Right lung (tissue), 10 donors: ENCODE data around the gene PAK2. TPM values are rescaled to one million over a fixed set of nuclear protein-coding genes. Genes with fewer than 3 reads are reported as not detected.
"Not testable (repeated sequence)": the region's sequence is repeated elsewhere in the genome, so short reads cannot be mapped to it uniquely, and the experiment has no call there.

Experiments used
- DNase-seq, 2 donors: peaks; one replicate each; pipeline ENCODE4 v3.0.0-alpha.2; 2013
- long read RNA-seq, 8 donors: transcript quantifications; one replicate each; lab custom pipeline, GENCODE V29; 2026
- polyA plus RNA-seq, 5 donors: library from polyadenylated mRNA; unstranded; fragments of 120-200 nt; gene quantifications; one replicate each; pipeline versions ENCODE4 v1.2.1 to v1.2.3, GENCODE V29; 2013; ENCODE audit warnings: inconsistent platforms in 1 of 5, low replicate concordance in 1 of 5; ENCODE audit not compliant: insufficient read length in 5 of 5, insufficient read depth in 1 of 5

PAK2 gene
- 10 to 100 TPM; 46.7 to 71.8 (median 64.5) TPM for polyA plus RNA-seq
- long read RNA-seq, donor 1, full-length matches to known transcripts = 14 of 27 reads
- long read RNA-seq, donor 1, partial matches to known transcripts = 13 of 27 reads
- long read RNA-seq, donor 1, other reads (novel, unspliced or antisense) = 0 of 27 reads
- long read RNA-seq, donor 2, full-length matches to known transcripts = 7 of 12 reads
- long read RNA-seq, donor 2, partial matches to known transcripts = 5 of 12 reads
- long read RNA-seq, donor 2, other reads (novel, unspliced or antisense) = 0 of 12 reads
- long read RNA-seq, donor 3, full-length matches to known transcripts = 6 of 6 reads
- long read RNA-seq, donor 3, partial matches to known transcripts = 0 of 6 reads
- long read RNA-seq, donor 3, other reads (novel, unspliced or antisense) = 0 of 6 reads
- long read RNA-seq, donor 4, full-length matches to known transcripts = 4 of 10 reads
- long read RNA-seq, donor 4, partial matches to known transcripts = 6 of 10 reads
- long read RNA-seq, donor 4, other reads (novel, unspliced or antisense) = 0 of 10 reads
- long read RNA-seq, donor 5, full-length matches to known transcripts = 7 of 20 reads
- long read RNA-seq, donor 5, partial matches to known transcripts = 13 of 20 reads
- long read RNA-seq, donor 5, other reads (novel, unspliced or antisense) = 0 of 20 reads
- long read RNA-seq, donor 6, full-length matches to known transcripts = 7 of 18 reads
- long read RNA-seq, donor 6, partial matches to known transcripts = 11 of 18 reads
- long read RNA-seq, donor 6, other reads (novel, unspliced or antisense) = 0 of 18 reads
- long read RNA-seq, donor 7, full-length matches to known transcripts = 5 of 17 reads
- long read RNA-seq, donor 7, partial matches to known transcripts = 12 of 17 reads
- long read RNA-seq, donor 7, other reads (novel, unspliced or antisense) = 0 of 17 reads
- long read RNA-seq, donor 8, full-length matches to known transcripts = 4 of 9 reads
- long read RNA-seq, donor 8, partial matches to known transcripts = 5 of 9 reads
- long read RNA-seq, donor 8, other reads (novel, unspliced or antisense) = 0 of 9 reads

DNA sequence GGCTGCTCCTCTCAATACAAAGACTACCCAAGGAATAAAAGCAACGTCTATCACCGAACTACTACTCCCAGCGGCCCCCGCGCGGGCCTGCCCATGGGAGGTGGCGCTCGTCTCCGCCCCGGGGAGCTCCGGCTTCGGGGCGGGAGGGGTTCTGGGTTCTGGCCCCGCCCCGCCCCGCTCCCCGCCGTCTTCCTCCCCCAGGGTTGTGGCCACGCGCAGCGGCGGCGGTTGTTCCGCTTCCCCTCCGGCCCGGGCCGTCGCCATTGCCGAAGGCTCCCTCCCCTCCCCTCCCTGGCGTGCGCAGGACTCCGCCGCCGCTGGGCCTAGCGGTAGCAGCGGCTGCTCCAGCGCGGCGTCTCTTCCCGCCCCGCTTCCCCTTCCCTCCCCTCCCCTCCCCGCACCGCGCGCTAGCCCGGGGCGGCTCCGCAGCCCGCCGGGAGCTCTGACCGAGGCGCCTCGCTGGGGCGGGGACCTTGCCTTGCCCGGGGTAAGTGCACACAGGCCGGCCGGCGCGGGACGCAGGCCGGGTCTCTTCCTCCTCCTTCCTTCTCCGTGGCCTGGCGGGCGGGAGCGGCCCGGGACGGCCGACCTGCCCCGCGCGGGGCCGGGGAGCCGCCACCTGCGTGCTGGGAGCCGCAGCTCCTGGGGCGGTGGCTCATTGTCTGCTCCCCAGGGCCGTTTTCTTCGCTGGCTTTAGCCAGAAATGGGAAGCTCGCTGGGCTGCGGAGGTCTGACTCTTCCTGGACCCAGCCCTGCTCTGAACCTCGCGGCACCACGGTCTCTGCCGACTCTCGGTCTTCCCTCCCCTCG, at the start of gene PAK2:
PAK2 (plus strand) TSS at position 187 of the 810 bp plus-strand sequence. CDS start 42,790 bp downstream, outside the sequence.
- peak; percentile 85 to 87 for DNase-seq

DNA sequence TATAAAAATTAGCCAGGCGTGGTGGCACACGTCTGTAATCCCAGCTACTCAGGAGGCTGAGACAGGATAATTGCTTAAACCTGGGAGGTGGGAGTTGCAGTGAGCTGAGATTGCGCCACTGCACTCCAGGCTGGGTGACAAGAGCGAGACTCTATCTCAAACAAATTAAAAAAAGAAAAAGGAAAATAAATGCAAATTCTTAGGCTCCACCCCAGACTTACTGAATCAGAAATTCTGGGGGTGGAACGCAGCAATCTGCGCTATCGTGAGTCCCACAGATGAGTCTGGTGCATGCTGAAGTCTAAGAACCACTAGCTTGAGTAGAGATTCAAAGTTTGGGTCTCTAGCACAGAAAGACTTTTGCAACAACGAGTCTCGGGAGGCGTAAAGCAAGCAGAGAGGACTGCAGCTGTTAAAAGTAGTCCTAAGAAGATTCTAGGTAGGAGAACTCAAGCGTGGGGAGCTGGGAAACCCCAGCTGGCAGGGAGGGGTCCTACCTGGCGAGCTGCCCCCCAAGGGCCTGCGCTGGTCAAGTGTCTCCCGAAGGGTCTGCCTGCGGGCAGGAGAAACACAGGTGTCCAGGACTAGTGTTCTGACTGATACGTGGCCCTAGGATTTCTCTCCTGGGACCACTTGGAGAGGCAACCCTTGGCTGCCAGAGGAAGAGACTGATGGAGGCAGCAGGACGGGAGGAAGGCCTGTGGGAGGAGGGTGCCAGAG, 49.6 kb upstream of the PAK2 start:
- DNase-seq = no peak

DNA sequence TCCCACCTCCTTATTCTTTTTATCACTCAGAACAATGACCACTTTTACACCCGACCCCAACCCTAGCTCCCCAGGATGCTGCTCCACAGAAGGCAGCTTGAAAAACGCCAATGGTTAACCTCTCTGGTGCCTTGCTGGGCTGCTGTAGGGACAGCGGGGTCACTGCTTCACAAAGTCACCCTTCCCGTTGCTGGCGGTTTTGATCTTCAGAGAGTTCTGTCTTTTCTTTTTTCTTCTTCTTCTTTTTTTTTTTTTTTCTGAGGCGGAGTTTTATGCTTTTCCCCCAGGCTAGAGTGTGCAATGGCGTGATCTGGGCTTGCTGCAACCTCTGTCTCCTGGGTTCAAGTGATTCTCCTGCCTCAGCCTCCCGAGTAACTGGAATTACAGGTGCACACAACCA, 48.3 kb upstream of the PAK2 start:
- DNase-seq = no peak

DNA sequence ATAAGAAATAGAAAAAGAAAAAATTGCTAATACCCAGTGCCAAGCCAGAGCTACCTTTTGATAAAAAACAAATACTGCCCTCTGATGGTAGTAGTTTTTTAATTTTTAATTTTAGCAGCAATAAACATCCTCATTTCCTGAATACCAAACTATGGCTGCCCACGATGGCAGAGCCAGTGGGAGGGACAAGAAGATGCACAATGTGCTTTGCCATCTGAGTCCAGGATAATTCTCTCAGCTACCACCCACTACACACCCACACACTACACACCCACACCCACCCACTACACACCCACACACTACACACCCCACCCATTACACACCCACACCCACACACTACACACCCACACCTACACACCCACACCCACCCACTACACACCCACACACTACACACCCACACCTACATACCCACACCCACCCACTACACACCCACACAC, 45.4 kb upstream of the PAK2 start:
- no peak for DNase-seq

DNA sequence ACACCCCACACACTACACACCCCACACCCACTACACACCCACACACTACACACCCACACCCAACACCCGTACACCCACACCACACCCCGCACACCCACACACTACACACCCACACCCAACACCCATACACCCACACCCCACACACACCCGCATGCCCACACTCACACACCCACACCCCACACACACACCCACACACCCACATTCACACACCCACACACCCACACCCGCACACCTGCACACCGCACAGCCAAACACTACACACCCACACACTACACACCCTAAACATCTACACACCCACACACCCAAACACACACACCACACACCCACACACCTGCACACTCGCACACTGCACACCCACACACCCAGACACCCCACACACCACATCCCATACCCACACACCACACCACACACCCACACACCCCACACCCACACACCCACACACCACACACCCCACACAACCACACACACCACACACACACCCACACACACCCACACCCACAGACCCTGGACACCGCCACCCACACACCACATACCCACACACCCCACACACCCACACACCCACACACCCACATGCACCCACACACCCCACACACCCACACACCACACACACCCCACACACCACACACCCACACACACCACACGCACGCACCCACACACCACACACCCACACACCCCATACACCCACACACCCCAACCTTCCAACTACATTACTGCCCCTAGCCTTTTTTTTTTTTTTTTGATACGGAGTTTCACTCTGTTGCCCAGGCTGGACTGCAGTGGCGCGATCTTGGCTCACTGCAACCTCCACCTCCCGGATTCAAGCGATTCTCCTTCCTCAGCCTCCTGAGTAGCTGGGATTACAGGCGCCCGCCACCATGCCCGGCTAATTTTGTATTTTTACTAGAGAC, 44.5 kb upstream of the PAK2 start:
- DNase-seq = no peak

GRCh38 chr3:196695849-196696226, 43.8 kb upstream of the PAK2 start:
- no peak for DNase-seq

- no peak for DNase-seq
These were observed 42.4 kb upstream of the PAK2 start for GRCh38 chr3:196697270-196697669.

GRCh38 chr3:196699749-196700148, 39.9 kb upstream of the PAK2 start:
- no peak for DNase-seq

- DNase-seq = no peak
These were observed 38.9 kb upstream of the PAK2 start for GRCh38 chr3:196700801-196701200.

DNA sequence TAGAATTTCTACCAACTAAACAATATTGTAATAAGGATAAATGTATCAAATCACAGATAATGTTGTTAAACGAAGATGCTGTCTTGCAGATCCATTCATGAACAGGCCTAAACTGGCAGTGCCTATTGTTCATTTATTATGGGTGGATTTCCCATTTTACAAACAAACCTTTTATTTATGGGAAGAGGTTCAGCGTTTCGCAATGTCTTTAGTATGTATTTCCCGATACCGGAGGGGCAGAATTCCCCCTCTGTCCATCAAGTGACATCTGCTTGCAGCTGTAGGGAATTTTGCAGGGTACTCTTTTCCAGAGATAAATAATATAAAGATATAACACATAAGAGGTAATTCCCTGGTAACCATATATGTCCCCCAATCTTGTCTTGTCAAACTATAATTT, 33.3 kb upstream of the PAK2 start:
- DNase-seq = no peak

- no peak for DNase-seq
These were observed 32.9 kb upstream of the PAK2 start for GRCh38 chr3:196706731-196707130.

DNA sequence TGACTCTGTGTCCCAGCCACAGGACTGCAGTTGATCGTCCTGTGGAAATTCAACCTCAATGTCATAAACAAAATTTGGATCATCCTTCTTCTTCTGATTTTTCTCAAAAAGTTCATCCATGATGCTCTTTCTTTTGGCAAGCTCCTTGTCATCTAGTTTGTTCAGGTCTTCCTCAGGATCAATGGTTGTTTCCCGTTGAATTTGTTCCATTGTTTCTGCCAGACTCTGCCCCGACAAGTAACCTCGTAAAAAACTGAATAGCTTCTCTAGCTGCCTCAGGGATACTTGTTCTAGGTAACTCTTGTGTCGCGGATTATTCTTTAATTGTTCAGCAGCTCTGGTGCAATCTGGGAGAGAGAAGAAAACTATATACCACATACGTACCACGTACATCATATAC, 32.1 kb upstream of the PAK2 start:
- DNase-seq = no peak

GRCh38 chr3:196708467-196708866, 31.2 kb upstream of the PAK2 start:
- DNase-seq = no peak

GRCh38 chr3:196711838-196712513, 27.7 kb upstream of the PAK2 start, which contains the start of the genes CEP19 and PIGX:
Gene CEP19 (minus strand): TSS chr3:196712250. CDS start chr3:196708657, 3,593 bp downstream.
Gene PIGX (plus strand): TSS chr3:196712377.
- DNase-seq = peak; percentile 90 to 92

- peak in 1 of 2 donors; percentile 49 for DNase-seq
These were observed 26.9 kb upstream of the PAK2 start for GRCh38 chr3:196712514-196713413.

- not testable (repeated sequence) for DNase-seq
These were observed 22.5 kb upstream of the PAK2 start for GRCh38 chr3:196717162-196717561.

DNA sequence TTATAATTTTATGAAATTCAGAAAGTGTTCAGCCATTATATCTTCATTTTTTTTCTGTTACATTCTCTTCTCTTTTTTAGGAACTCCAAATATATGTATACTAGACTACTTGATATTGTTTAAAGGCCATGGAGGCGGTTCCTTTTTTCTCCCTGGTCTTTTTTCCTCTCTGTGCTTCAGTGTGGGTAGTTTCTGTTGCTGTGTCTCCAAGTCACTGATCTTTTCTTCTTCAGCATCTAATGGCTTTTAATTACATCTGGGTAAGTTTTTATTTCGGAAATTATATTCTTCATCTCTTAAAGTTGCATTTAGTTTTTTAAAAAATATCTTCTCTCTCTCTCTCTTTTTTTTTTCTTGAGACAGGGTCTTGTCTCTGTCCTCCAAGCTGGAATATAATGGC, 18.6 kb upstream of the PAK2 start:
- DNase-seq = no peak
